D721Med (cell line): ENCODE data around the gene ACP6.

Experiments
- DNase-seq: peaks from one replicate; pipeline ENCODE4 v3.0.0; 2011; ENCODE audit warnings: low spot score; ENCODE audit not compliant: insufficient read length
- FAIRE-seq: peaks from 2 replicates; lab custom pipeline; 2011; peaks lifted over from hg19 to GRCh38; lab: Jason Lieb, UNC
- TF ChIP-seq, protein P1 (sequence below): IDR thresholded peaks from 2 replicates; pipeline ENCODE4 v1.5.1; 2012; ENCODE audit warnings: mild to moderate bottlenecking, control low read depth; ENCODE audit not compliant: insufficient read depth; ENCODE audit errors: missing control alignments

ACP6 gene

DNA sequence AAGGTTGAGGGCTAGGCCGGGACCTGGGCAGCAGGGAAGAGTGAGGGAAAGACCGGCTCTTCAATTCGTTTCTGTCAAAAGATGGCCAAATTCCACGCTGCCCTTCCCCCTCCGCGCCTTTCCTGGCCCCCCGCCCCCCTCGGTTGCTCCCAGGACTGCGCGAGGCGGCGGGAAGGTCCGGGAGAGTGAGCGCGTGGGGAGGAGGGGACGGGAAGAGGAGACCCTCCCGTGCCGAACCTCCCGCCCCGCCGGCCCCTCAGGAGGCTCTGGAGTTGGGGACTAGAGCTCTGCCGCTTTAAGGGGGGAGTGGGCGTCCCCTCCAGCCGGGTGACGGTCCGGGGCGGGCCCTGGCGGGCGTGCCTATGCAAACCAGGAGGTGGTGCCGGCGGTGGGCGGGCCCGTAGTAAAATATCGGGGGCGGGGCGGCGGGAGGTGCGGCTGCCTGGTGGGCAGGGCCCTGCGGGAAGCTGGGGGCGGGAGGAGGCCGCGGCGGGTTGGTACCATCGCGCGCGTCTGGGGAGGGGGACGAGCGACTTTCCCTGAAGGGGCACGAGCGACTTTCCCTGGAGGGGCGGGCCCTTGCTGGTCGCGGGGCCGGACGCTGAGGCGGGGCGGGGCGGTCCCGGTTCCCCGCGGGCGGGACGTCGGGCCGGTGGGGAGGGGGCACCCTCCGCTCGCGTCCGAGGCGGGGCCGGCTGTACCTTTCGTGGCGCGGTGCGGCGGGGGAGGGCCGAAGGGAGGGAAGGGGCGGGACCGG, 70.8 kb downstream of the ACP6 start:
- DNase-seq: no peak
- TF ChIP-seq, protein P1, sequence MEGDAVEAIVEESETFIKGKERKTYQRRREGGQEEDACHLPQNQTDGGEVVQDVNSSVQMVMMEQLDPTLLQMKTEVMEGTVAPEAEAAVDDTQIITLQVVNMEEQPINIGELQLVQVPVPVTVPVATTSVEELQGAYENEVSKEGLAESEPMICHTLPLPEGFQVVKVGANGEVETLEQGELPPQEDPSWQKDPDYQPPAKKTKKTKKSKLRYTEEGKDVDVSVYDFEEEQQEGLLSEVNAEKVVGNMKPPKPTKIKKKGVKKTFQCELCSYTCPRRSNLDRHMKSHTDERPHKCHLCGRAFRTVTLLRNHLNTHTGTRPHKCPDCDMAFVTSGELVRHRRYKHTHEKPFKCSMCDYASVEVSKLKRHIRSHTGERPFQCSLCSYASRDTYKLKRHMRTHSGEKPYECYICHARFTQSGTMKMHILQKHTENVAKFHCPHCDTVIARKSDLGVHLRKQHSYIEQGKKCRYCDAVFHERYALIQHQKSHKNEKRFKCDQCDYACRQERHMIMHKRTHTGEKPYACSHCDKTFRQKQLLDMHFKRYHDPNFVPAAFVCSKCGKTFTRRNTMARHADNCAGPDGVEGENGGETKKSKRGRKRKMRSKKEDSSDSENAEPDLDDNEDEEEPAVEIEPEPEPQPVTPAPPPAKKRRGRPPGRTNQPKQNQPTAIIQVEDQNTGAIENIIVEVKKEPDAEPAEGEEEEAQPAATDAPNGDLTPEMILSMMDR: no peak
- no peak for FAIRE-seq

DNA sequence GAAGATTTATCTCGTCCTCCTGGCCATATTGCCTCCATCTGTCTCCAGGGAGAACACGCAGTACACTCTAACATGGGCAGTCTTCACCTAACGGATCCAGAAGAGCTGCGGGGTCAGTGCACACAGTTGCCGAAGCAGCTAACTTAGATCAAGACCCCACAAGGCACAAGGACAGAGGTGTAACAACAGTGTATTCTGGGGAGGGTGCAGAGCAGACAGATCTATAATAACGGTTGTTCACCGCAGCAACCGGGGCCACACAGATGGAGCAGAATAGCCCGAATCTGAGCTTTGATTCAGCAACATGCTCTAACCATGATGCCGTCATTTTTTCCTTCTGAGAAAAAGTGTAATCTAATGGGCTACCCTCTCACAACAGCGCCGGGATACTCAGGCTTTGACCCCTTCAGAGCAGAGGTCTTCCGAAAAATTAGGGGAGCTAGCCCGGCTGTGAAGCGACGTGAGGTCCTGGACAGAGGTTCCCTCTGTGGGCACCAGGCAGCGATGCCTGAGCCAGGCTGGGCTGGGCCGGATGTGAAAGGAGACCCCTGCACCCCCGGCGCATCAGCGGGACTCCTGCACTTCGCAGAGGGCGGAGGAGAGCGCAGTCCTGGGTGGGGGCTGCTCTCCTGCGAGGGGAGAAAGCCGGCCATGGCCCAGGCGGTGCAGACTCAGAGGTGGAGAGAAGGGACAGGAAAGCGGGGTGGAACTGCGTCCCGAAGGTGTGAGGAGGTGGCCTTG, 71.5 kb downstream of the ACP6 start:
- no peak for DNase-seq

DNA sequence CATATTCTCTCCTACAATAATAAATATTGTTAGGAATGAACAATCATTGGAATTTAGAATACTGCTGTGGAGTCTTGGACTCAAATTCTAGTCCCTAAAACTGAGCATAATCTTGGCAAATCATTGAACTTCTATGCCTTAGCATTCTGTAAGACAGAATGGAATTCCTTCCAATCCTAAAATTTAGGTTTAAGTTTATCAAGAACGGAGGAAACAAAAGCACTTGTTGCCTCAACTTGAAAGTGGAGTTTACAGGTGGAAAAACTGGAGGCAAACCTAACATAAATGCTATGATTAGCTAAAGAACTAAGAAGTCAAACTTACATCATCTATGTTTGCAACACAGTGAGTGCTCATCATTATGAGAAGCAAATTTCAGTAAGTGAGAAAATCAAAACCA, 73.3 kb downstream of the ACP6 start:
- no peak for DNase-seq
- peak; percentile 75 for FAIRE-seq
- TF ChIP-seq, protein P1: no peak

More for the DNA sequence above, 71.5 kb downstream of the ACP6 start:
- TF ChIP-seq, protein P1: no peak
- no peak for FAIRE-seq
